GM19193 (cell line): ENCODE measurements around the gene PAN3.

Experiments
- POLR2A ChIP-seq: IDR thresholded peaks from 4 replicates; pipeline ENCODE4 v1.6.1; 2011; ENCODE audit not compliant: insufficient read depth, insufficient read length; ENCODE audit errors: extremely low read depth

Gene PAN3

DNA sequence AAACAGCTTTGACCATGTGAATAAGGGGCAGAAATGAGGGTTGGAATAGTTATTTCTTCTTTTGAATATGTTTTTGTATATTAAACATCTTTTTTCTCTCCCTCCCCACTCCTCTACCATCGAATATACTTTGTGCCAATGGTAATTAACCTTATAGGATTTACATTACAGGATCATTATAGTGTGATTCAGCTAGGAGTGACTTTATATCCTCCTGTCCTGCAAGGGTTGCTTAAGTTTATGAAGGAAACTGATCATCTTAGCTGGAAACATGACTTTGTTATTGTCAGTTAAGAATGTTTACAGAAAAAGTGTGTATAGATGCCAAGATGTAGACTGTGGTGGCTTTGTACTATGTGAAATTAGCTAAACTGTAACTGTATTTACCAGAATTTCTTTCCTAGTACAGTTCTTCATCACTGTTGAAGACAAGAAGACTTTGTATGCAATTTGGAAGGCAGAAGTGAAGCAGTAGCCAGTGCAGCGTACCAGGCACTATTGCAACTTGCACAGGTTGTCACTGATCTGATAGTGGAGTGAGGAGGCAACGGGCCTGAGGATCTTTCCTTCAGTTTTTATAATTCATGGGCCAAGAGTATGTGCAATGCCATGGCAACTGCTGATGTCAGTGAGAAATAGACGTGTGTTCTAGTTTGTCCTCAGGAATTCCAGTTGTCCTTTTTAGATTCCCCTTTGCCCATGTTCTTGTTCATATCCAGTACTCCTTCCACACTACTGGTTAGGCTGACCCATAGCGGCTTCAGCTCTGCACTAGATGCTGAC, 8.2 kb upstream of the PAN3 start:
- no peak for TF ChIP-seq POLR2A

GRCh38 chr13:28131646-28132045, 6.7 kb upstream of the PAN3 start:
- no peak for TF ChIP-seq POLR2A

DNA sequence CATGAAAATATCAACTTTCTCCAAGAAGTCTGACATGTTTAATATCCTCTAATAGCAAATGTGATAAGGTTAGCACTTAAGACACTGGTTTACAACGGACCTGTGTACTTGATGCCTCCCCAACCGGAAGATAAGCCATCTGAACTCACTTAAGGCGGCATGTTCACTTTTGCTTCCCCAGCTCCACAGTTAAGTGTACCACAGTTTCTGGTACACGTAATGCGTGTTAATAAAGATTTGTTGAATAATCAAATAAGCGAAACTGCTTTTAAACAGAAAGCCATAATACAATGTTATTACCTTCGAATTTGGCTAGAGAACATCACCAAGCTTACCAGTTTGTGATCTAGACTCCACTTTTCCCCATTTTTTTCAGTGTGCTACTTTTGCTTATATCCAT, 1.4 kb upstream of the PAN3 start:
- no peak for TF ChIP-seq POLR2A

DNA sequence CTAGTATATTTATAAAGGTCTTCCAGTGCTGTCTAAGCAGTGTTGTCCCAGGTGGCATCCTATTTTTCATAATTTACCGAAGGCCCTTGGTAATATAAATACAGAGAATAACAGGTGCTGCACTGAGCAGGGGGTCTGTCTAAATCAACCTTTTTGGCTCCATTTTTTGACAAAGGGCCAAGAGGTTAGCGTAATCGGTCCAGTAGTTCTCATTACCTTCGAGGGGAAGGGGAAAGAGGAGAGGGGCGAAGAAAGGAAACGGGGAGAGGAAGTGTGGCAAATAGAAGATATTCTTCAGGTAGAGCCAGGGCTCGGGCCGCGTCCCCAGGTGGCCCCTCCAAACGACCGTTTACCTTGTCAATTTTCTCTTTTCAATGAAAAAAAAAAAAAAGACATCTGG, 749 bp upstream of the PAN3 start:
- no peak for TF ChIP-seq POLR2A

DNA sequence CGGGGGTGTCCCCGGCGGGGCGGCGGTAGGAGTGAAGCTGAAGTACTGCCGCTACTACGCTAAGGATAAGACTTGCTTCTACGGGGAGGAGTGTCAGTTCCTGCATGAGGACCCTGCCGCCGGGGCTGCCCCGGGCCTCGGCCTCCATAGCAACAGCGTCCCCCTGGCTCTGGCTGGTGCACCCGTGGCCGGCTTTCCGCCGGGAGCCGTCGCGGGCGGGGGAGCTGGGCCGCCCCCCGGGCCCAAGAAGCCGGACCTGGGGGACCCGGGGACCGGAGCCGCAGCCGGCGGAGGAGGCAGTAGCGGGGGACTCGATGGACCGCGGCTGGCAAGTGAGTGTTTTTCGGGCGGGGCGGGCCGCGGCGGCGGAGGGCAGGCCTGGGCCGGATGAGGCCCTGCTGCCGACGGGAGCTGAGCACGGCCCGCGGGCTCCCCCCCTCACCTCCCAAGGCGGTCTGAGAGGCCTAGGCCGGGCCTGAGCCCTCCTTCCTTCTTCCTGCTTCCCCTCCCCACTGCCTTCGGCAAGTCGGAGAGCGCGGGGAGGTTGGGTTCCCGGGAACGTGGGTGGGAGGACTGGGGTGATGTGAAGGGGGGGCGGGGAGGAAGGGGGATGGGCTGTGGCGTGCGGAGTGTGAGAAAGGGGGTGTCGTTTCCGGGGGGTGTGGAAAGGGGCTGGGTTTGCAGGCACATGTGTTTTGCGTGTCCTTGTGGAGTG, 568 bp downstream of the PAN3 start:
- peak; percentile 71 for TF ChIP-seq POLR2A

DNA sequence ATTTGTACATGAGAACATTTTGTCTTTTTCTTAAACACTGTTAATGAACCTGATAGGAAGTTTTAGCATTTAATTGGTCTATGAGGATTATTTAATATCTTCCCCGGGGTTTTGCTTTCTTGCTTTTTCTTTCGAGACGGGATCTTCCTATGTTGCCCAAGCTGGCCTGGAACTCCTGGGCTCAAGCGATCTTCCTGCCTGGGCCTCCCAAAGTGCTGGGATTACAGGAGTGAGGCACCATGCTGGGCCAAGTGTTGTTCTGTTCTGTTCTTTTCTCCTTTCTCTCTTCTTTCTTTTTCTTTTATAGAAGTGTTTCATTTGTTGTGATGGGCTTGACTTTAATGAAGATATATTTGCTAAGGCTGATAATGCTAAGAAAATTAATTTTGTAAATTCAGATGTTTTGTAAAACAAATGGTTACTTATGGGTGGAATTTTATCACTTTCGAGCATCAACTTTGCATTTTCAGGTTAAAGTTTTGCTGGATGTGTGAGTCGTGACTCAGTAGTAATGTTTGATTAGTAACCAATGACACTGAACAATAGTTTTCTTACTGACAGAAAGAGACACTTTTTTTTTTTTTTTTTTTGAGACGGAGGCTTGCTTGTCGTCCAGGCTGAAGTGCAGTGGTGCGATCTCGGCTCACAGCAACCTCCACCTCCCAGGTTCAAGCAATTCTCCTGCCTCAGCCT, 2.2 kb downstream of the PAN3 start:
- TF ChIP-seq POLR2A: no peak

DNA sequence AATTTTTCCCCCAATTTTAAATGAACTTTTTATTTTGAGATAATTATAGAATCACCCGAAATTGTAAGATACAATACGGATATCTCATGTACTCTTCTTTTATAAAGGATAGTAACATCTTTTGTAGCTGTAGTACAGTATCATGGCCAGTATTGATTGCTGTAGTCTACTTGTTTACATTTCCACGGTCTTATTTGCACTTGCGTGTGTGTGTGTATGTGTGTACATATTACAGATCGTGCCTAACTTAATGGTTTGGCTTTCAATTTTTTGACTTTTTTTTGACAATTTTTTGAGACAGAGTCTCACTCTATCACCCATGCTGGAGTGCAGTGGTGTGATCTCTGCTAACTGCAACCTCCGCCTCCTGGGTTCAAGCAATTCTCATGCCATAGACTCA, 6.7 kb downstream of the PAN3 start:
- no peak for TF ChIP-seq POLR2A

DNA sequence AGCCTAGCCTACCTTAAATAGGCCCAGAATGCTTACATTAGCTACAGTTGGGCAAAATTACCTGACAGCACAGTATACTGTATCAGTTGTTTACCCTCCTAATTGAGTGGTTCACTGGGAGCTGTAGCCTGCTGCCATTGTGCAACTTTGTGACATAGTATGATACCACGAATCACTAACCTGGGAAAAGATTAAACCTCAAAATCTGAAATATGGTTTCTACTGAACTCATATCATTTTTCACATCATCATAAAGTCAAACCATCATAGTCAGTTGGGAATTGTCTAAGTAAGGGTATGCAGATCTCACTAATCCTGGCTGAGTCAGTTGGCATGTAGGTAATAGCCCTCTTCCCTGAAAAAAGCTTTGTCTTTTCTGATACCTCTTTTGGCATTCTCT, 9.2 kb downstream of the PAN3 start:
- no peak for TF ChIP-seq POLR2A

DNA sequence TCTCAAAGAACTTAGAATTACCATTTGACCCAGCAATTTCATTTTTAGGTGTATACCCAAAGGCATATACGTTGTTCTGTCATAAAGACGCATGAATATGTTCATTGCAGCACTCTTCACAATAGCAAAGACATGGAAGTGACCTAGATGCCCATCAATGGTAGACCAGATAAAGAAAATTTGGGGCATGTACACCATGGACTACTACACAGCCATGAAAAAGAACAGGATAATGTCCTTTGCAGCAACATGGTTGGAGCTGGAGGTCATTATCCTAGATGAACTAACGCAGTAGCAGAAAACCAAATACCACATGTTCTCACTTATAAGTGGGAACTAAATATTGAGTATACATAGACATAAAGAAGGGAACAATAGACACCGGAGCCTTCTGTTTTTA, 20.7 kb downstream of the PAN3 start:
- TF ChIP-seq POLR2A: no peak

GRCh38 chr13:28161370-28161769, 23.0 kb downstream of the PAN3 start:
- TF ChIP-seq POLR2A: no peak

DNA sequence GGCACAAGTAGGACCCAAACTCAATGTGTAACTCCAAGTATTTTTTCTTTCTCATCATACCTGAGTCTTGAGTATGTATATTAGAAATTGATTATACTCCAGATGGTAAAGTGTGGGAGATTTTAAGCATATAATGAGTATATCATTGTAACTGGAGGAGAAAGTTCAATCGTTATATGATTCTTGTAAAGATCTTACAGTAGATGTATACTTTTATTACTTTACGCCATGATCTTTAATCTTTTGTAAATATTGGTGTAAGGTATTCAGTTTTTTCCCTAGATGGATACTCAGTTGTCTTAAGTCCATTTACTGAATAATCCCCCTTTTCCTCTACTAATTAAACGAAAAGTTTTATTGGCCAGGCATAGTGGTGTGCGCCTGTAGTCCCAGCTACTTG, 25.2 kb downstream of the PAN3 start:
- no peak for TF ChIP-seq POLR2A

GRCh38 chr13:28166257-28166656, 27.9 kb downstream of the PAN3 start:
- TF ChIP-seq POLR2A: no peak

GRCh38 chr13:28171266-28171665, 32.9 kb downstream of the PAN3 start:
- no peak for TF ChIP-seq POLR2A

- TF ChIP-seq POLR2A: no peak
These were observed 34.6 kb downstream of the PAN3 start for GRCh38 chr13:28172947-28173346.

GRCh38 chr13:28173793-28174192, 35.4 kb downstream of the PAN3 start:
- TF ChIP-seq POLR2A: no peak

GRCh38 chr13:28177327-28177726, 39.0 kb downstream of the PAN3 start:
- TF ChIP-seq POLR2A: no peak

DNA sequence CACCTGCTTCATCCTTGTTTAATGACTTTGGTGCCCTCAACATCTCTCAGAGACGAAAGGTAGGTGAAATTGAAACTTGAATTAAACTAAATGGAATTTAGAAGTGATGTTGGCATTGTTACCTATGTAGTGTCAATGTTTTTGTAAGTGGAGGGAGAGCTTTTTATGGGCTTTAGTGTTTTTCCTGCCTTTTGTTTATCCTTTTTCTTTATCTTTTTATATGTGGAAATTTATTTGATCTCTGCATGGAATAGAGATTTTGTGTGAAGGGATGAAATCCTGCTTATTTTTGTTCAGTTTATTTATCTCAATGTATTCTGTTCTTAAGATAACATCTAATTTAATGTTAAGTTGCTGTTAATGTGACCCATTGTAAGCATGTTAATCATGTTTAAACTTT, 39.5 kb downstream of the PAN3 start:
- TF ChIP-seq POLR2A: no peak

DNA sequence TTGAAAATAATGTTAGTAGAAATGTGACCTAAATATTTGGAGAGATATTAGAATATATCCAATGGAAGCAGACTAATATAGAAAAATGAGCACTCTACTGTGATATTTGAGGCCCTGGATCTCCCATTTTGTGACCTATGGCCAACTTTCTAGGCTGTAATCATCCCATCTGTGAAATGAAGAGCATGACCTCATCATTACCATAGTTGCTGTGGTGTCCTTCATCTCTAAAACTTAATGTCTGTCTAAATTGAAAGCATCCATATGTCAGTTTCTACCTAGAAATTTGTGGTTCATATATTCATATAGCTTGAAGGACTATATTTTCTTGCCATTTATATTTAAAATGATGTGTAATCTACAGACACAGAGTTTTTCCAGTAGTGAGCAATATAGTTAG, 41.6 kb downstream of the PAN3 start:
- TF ChIP-seq POLR2A: no peak
